OCI-LY3 (cell line): ENCODE results near the gene EIF6.

Experiments
- EZH2phosphoT487 ChIP-seq: fragments of 200-600 bp; shearing (Covaris generic); IDR thresholded peaks from 2 replicates; pipeline ENCODE4 v1.6.1; 2018; ENCODE audit warnings: antibody characterized with exemption, mixed run types, low read depth
- TF ChIP-seq, protein P1 (sequence below): fragments of 200-600, 300-600 bp; sonication (generic); IDR thresholded peaks from 2 replicates; pipeline ENCODE4 v1.5.1; 2014; ENCODE audit warnings: antibody characterized with exemption, low read length, low read depth

DNA sequence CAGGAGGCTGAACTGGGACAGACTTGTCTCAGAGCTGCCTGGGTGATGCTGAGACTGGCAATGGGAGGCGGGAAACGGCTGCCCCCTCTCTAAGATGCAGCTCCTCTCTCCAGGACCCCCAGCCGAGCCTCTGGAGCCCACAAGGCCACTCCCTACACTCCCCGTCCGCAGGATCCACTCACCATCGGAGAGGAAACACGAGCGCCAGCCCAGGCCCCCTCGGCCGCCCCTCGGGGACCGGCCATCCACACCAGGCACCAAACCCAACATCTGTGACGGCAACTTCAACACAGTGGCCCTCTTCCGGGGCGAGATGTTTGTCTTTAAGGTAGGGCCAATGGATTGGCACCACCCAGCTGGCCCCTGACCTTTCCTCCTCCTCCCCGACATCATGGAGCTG lies 17.5 kb downstream of the EIF6 start:
- TF ChIP-seq, protein P1, sequence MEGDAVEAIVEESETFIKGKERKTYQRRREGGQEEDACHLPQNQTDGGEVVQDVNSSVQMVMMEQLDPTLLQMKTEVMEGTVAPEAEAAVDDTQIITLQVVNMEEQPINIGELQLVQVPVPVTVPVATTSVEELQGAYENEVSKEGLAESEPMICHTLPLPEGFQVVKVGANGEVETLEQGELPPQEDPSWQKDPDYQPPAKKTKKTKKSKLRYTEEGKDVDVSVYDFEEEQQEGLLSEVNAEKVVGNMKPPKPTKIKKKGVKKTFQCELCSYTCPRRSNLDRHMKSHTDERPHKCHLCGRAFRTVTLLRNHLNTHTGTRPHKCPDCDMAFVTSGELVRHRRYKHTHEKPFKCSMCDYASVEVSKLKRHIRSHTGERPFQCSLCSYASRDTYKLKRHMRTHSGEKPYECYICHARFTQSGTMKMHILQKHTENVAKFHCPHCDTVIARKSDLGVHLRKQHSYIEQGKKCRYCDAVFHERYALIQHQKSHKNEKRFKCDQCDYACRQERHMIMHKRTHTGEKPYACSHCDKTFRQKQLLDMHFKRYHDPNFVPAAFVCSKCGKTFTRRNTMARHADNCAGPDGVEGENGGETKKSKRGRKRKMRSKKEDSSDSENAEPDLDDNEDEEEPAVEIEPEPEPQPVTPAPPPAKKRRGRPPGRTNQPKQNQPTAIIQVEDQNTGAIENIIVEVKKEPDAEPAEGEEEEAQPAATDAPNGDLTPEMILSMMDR = no peak
- TF ChIP-seq EZH2phosphoT487 = no peak
